GM23248 (cell line): Measurements from ENCODE around the gene MYO1E.

Experiments used
- EZH2 ChIP-seq: fragments of 200-600 bp; sonication (generic); IDR thresholded peaks from 2 replicates; pipeline ENCODE4 v1.6.1; 2018; ENCODE audit warnings: antibody characterized with exemption, mild to moderate bottlenecking; ENCODE audit not compliant: insufficient read depth, poor library complexity, severe bottlenecking
- EZH2phosphoT487 ChIP-seq: fragments of 200-600 bp; sonication (generic); IDR thresholded peaks from 2 replicates; pipeline ENCODE4 v1.6.1; 2018; ENCODE audit warnings: antibody characterized with exemption, moderate library complexity, mild to moderate bottlenecking, low read depth; ENCODE audit not compliant: insufficient read depth

DNA sequence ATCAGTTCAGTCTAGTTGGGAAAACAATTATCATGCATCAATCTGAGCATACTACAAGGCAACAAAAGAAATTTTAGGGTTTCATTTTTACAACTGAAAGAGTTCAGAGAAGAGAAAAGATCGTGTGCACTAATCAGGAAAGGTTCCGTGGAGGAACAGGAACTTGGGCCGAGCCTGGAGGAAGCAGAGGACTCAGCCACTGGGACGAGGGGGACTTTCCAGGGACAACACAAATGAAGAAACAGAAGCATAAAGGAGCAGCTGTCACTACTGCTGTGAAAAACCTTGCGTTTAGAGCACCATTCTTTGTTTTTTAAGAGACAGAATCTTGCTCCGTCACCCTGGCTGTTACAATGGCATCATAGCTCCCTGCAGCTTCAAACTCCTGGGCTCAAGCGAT lies 60.5 kb downstream of the MYO1E start:
- TF ChIP-seq EZH2phosphoT487 (no peak), EZH2 (no peak)
